IPS-20b (cell line): ENCODE measurements around the gene RAB40C.

ENCODE experiments used
- H3K27ac ChIP-seq: one replicate; pipeline ENCODE4 v1.5.1; 2013; ENCODE audit warnings: low read length
- H3K27me3 ChIP-seq: 2 replicates; pipeline ENCODE4 v1.6.1; 2013; ENCODE audit warnings: mild to moderate bottlenecking, low read length, inconsistent platforms; ENCODE audit not compliant: insufficient read depth
- H3K36me3 ChIP-seq: 2 replicates; pipeline ENCODE4 v1.6.1; 2013; ENCODE audit warnings: low read depth, mild to moderate bottlenecking, inconsistent platforms, low read length, moderate library complexity; ENCODE audit not compliant: insufficient read depth
- H3K4me1 ChIP-seq: 2 replicates; pipeline ENCODE4 v1.6.1; 2013; ENCODE audit warnings: mild to moderate bottlenecking, control low read depth, inconsistent platforms, low read length, moderate library complexity; ENCODE audit not compliant: insufficient read depth
- H3K4me3 ChIP-seq: 2 replicates; pipeline ENCODE4 v1.5.1; 2013; ENCODE audit warnings: mild to moderate bottlenecking, low read length, inconsistent platforms
- H3K9ac ChIP-seq: 2 replicates; pipeline ENCODE4 v1.6.1; 2013; ENCODE audit warnings: low read depth, mild to moderate bottlenecking, inconsistent platforms, low read length, moderate library complexity
- H3K9me3 ChIP-seq: 2 replicates; pipeline ENCODE4 v1.6.1; 2013; ENCODE audit warnings: mild to moderate bottlenecking, low read depth, low read length, inconsistent platforms; ENCODE audit not compliant: insufficient read depth

RAB40C gene

DNA sequence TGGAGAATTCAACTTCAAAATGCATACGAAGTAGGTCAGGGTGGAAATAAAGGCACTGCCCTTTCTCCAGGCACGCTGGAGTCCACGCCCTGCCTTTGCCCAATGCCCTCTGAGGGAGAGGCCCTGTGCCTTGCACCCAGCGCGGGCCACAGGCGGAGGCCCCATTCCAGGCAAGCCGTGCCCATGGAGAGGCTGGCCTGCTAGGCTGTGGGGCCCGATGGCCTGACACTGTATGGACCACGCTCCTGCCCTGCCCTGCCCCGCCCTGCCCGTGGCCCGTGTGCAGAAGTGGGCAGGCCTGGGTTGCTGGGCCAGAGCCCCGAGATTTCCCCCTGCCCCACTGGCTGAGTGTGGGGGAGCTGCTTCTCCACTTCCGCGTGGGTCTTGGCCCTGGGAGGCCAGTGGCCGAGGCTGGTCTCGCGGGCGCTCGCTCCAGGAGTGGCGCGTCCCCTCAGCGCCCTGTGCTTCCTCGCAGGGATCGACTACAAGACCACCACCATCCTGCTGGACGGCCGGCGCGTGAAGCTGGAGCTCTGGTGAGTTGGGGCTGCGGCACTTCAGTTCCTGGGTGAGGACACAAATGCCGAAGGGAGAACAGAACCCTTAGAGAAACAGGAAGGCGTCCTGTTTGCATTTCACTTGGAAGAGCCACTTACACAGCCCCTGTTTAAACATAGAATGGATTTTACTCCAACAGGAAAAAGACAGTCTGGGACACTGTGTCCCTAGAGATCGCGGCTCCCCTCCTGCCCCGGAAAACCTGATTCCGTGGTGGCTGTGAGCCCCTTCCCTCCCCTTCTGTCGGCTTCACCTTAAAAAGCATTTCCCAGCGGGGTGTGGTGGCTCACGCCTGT, 27.1 kb downstream of the RAB40C start:
- no peaks in the 10 kb centered on the region for H3K36me3 ChIP-seq
- H3K9me3 ChIP-seq: no peaks in the 10 kb centered on the region
- H3K9ac ChIP-seq: no peak overlapping the region
- no peaks in the 10 kb centered on the region for H3K27me3 ChIP-seq
- no peak overlapping the region for H3K27ac ChIP-seq
- no peak overlapping the region for H3K4me3 ChIP-seq
- no peaks in the 10 kb centered on the region for H3K4me1 ChIP-seq

DNA sequence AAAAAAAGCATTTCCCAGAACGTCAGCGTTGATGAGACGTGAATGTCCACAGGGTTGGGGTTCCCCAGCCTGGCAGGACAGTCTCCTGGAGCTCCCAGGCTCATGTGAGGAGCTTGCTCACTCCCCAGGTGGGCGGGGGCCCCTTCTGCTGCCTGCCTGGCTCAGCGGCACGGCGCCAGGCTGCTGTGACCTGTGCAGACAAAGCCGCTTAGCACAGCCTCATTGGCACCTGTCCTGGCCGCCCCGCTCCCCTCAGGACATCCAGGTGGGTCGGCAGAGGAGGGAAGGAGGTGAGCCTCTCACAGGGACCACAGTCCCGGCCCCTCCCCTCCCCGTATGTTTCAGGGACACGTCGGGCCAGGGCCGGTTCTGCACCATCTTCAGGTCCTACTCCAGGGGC, 28.0 kb downstream of the RAB40C start:
- Histone ChIP-seq H3K4me3 (no peak overlapping the region), H3K36me3 (no peaks in the 10 kb centered on the region), H3K27ac (no peak overlapping the region), H3K27me3 (no peaks in the 10 kb centered on the region), H3K9me3 (no peaks in the 10 kb centered on the region), H3K4me1 (no peaks in the 10 kb centered on the region), H3K9ac (no peak overlapping the region)

DNA sequence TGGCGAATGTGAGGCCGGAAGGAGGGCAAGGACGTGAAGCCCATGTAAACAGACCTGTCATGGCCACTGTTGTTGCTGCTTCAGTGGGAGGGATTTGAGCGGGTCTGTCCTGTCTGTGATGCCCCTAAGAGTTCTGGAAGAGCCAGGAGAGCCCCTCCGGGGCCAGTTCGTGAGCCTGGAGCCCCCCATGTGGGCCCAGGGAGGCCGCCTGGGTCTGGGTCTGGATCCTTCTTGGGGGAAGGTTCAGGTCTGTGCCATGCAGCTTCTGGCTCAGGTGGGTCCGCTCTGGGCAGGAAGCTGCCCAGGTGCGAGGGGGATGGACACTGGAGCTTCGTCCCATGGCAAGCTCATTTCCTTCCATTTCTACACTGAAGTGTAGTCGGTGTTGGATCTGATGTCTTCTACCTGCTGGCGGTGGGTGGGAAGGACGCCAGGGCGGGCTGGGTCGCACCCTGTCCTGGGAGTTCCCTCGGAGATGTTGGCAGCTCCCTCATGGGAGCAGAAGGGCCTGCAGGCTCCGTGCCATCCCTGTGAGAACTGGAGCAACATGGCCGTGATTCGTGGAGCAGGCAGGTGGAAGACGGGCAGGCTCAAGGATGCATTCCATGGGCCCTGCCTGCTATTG, 29.7 kb downstream of the RAB40C start:
- H3K36me3 ChIP-seq: no peaks in the 10 kb centered on the region
- H3K4me1 ChIP-seq: no peaks in the 10 kb centered on the region
- H3K9ac ChIP-seq: no peak overlapping the region
- H3K9me3 ChIP-seq: no peaks in the 10 kb centered on the region
- no peak overlapping the region for H3K27ac ChIP-seq
- no peak overlapping the region for H3K4me3 ChIP-seq
- H3K27me3 ChIP-seq: no peaks in the 10 kb centered on the region

DNA sequence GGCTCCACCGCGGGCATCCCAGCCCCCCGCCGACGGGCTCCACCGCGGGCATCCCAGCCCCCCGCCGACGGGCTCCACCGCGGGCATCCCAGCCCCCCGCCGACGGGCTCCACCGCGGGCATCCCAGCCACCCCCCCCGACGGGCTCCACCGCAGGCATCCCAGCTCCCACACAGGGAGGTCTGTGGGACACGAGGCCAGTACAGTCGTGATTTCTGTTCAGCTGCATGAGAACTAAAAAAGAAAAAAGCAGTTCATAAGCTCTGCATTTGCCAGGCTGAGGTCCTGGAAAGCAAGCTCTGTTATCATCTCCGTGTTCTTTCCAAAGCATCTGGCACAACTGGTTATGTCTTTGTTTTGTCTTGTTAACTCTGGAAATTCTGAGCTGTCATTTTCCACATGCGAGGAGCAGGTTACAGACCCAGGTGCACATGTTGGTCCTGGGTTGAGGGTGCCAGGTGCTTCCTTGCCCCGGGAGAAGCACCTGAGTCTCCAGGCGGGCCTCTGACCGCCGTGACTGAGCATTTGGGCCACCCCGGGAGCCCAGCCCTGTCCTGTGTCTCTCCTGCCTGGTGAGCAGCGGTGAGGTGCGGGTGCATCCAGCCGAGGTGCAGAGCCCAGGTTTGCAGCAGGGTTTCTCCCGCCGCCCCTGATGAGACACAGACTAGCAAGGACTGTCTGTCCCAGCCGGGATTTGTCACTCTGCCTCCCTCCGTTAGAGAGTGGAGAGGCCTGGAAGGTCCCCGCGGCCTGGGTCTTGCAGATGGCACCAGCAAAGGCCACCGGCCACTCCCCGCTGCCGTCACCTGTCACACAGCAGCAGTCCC, 31.0 kb downstream of the RAB40C start:
- no peaks in the 10 kb centered on the region for H3K9me3 ChIP-seq
- no peak overlapping the region for H3K27ac ChIP-seq
- H3K9ac ChIP-seq: no peak overlapping the region; the same call in 1 of the 2 replicates
- H3K4me1 ChIP-seq: no peaks in the 10 kb centered on the region
- no peaks in the 10 kb centered on the region for H3K36me3 ChIP-seq
- no peak overlapping the region for H3K4me3 ChIP-seq
- H3K27me3 ChIP-seq: no peaks in the 10 kb centered on the region

DNA sequence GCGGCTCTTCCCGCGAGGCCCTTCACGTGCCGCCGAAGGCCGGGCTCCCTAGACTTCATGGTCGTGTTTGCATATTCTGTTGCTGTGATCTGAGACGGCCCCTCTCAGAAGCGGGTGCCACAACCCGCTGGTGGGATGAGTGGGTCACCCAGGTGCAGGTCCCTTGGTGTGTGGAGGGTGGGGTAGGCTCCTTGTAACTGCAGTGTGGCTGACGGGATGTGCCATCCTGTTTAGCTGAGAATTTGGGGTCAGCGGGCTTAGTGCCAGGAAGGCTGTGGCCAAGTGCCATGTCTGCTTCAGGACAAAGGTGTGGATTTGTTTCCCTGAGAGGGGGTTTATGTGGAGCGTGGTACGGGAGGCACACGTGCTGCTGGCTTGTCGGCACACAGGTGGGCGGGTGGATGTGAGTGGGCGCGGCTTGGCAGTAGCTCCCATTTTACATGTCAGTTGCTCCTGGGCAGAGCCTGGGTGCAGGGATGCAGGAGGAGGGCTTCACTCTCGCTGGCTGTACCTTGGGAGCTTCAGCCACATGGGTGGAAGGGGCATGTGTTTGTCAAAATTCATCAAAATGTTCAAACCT, 31.8 kb downstream of the RAB40C start:
- Histone ChIP-seq H3K4me1 (no peaks in the 10 kb centered on the region), H3K27me3 (no peaks in the 10 kb centered on the region), H3K27ac (no peak overlapping the region), H3K4me3 (no peak overlapping the region), H3K9ac (no peak overlapping the region), H3K36me3 (no peaks in the 10 kb centered on the region; the same call in 1 of the 2 replicates), H3K9me3 (no peaks in the 10 kb centered on the region)

DNA sequence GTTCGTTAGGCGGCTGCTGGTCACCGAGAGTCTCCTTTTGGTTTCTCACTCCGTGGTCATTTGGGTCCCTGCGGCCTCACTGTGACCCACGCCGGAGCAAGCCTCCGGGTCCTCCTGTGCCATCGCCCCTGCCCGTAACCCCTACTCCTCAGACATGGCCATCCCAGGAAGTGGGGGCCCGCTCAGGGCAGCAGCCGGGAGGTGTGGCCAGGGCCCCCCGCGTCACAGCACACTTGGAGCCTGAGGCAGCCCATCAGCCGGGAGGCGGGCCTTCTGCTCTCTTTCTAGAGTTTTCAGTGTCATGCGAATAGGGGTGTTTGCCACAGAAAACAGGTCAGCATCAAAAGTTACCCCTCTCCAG, 33.0 kb downstream of the RAB40C start:
- no peak overlapping the region for H3K9ac ChIP-seq
- no peaks in the 10 kb centered on the region for H3K27me3 ChIP-seq
- no peaks in the 10 kb centered on the region for H3K9me3 ChIP-seq
- no peak overlapping the region for H3K27ac ChIP-seq
- no peaks in the 10 kb centered on the region for H3K4me1 ChIP-seq
- H3K4me3 ChIP-seq: no peak overlapping the region
- H3K36me3 ChIP-seq: no peaks in the 10 kb centered on the region; the same call in 1 of the 2 replicates

DNA sequence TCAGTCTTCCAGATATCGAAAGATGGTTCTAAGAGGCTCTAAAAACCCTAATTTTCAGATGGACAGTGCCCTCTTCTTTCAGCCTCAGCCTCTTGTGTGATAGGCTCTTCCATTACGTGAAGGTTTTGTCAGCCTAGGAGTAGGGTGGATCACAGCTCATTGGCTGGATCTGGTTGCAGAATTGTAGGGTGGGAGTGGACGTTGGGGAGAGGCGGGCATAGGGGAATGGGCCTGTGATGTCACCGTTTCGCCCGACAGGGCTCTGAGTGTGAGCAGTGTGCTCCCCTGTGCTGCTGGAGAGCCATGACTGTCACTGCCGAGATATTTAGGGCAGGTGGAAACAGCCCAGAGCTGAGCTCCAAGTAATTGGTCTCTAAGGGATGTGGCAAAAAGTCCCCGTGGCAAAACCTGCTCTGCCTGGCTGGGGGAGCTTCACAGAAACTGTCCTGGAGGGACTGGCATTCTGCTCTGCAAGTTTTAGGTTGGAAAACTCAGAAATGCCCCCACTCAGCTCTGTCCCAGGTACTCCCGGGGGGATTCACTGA, 34.7 kb downstream of the RAB40C start:
- no peaks in the 10 kb centered on the region for H3K9me3 ChIP-seq
- H3K4me1 ChIP-seq: peaks cover 6% of the 10 kb centered on the region; the same call in 1 of the 2 replicates
- H3K27ac ChIP-seq: no peak overlapping the region
- H3K9ac ChIP-seq: no peak overlapping the region
- H3K36me3 ChIP-seq: no peaks in the 10 kb centered on the region; the same call in 1 of the 2 replicates
- H3K4me3 ChIP-seq: no peak overlapping the region
- no peaks in the 10 kb centered on the region for H3K27me3 ChIP-seq

DNA sequence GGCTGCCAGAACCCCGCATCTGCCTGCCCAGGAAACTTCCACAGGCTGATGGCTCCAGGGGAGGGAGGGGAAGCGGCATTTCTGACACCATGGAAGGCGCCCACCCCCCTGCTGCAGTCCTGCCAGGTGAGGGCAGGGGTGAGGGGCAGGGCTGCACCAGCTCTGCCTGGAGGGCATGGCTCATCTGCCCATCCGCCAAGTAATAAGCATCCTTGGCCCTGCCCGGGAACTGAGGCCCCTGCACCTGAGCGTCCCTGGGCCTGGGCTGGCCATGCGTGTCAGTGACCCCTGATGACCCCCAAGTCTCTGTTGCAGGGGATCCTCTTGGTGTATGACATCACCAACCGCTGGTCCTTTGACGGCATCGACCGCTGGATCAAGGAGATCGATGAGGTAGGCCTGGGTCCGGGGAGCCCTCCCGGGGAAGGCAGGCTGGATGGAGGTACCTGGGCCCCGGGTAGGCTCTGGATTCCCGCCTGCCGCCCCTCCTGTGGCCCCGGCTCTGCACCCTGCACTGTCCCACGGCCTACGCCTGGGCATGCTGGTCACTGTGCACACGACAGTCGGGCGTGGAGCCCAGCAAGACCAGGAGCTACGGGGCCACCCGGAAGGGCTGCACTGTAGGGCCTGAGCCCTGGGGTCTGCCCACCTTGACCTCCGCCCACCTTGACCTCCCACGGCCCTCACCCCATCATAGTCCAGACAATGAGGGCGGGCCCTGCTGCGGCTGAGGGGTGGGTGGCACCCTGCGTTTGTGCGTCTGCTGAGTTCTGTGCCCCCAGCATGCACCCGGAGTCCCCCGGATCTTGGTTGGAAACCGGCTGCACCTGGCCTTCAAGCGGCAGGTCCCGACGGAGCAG, 35.5 kb downstream of the RAB40C start:
- Histone ChIP-seq H3K27ac (no peak overlapping the region), H3K4me1 (peaks cover 10% of the 10 kb centered on the region; the same call in 1 of the 2 replicates), H3K9me3 (no peaks in the 10 kb centered on the region)

DNA sequence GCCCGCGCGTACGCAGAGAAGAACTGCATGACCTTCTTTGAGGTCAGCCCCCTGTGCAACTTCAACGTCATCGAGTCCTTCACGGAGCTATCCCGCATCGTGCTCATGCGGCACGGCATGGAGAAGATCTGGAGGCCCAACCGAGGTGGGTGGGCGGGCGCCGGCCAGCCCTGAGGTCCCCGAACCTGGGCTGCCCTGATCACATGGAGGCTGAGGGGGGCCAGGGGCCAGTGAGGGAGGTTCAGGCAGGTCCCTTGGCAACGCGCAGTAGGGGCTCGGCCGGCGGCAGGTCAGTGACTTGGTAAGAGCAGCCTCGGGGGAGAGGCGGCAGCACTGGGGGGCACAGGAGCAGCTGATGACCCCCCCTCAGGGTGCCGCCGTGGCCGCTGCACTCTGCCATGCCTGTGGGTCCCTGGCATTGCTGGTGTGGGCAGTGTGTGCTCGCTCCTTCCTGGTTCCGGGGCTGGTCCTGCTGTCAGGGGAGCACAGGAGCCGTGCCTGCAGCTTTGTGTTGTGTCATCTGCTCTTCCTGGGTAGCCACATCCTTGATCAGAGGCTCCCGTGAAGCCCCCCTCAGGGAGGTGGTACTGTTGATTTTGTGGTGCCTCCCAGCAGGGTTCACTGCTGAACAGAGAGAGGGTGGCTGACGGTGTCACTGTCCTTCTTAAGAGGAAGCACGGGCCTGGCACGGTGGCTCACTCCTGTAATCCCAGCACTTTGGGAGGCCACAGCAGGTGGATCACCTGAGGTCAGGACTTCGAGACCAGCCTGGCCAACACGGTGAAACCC, 36.3 kb downstream of the RAB40C start:
- H3K27ac ChIP-seq: no peak overlapping the region
- H3K27me3 ChIP-seq: no peaks in the 10 kb centered on the region
- no peak overlapping the region for H3K9ac ChIP-seq
- H3K36me3 ChIP-seq: no peaks in the 10 kb centered on the region; the same call in 1 of the 2 replicates
- no peaks in the 10 kb centered on the region for H3K9me3 ChIP-seq
- no peak overlapping the region for H3K4me3 ChIP-seq
- H3K4me1 ChIP-seq: peaks cover 12% of the 10 kb centered on the region; the same call in 1 of the 2 replicates

More for the DNA sequence above, 35.5 kb downstream of the RAB40C start:
- Histone ChIP-seq H3K36me3 (no peaks in the 10 kb centered on the region; the same call in 1 of the 2 replicates), H3K27me3 (no peaks in the 10 kb centered on the region), H3K9ac (no peak overlapping the region), H3K4me3 (no peak overlapping the region)

DNA sequence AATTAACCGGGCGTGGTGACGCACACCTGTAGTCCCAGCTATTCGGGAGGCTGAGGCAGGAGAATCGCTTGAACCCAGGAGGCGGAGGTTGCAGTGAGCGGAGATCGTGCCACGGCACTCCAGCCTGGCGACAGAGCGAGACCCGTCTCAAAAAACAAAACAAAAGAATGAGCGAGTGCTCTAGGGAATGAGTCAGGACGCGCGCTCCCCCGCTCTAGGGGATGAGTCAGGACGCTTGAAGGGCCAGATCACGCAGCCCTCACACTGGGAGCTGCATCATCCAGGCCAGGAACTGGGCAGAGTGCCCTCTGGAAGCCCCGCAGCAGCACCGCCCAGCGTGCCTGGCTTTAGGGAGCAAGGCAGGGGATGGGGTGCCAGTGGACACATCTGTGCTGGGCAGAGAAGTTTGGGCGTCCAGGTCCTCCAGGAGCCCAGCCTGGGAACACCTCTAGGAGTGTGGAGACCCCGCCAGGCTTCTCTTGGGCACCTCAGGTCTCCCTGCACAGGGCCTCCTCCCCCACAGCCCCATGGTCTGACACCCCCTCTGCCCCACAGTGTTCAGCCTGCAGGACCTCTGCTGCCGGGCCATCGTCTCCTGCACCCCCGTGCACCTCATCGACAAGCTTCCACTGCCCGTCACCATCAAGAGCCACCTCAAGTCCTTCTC, 37.1 kb downstream of the RAB40C start:
- Histone ChIP-seq H3K9me3 (no peaks in the 10 kb centered on the region), H3K4me3 (no peak overlapping the region), H3K27ac (no peak overlapping the region), H3K36me3 (no peaks in the 10 kb centered on the region; the same call in 1 of the 2 replicates), H3K27me3 (no peaks in the 10 kb centered on the region), H3K4me1 (peaks cover 12% of the 10 kb centered on the region; the same call in 1 of the 2 replicates), H3K9ac (no peak overlapping the region)
